ENCODE measurements around the gene SPTBN4. TPM values are rescaled to one million over a fixed set of nuclear protein-coding genes. Genes with fewer than 3 reads are reported as not detected.

SPTBN4 gene
- total RNA-seq = 1.2 and 5.3 TPM in 2 replicates

DNA sequence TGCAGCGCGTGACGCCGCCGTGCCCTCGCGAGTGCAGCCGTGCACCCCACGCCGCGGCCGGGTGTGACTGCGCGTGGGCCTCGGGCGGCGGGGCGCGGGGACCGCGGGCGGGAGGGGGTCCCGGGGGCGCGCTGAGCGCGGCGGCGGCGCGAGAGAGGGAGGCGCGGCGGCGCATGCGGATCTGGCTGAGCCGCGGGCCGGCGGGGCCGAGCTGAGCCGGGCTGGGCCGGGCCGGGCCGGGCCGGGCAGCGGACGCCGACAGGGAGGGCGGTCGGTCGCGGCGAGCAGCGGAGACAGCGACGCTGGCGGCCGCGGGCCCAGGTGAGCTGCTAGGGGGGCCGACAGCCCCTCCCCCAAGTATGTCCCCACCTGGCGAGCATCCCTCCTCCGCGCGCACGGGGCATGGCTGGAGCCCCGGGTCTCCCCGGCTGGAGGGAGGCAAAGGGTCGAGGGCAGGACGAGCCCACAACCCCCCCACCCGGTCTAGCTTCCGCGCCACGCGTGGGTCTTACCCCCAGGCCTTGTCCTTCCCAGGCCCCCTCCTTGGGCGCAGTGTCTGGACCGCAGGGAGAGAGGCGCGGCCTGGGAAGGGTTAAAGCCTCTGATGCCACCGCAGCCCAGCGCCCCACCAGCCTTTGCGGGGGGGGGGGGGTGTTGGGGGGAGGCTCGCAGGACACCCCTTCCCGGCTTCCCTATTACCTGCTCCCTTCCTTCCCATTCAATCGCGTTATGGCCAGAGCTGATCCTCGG is at the start of gene SPTBN4:
Gene SPTBN4 (plus strand): TSS at position 17 of the 750 bp plus-strand sequence. CDS start 5,621 bp downstream, outside the sequence.

DNA sequence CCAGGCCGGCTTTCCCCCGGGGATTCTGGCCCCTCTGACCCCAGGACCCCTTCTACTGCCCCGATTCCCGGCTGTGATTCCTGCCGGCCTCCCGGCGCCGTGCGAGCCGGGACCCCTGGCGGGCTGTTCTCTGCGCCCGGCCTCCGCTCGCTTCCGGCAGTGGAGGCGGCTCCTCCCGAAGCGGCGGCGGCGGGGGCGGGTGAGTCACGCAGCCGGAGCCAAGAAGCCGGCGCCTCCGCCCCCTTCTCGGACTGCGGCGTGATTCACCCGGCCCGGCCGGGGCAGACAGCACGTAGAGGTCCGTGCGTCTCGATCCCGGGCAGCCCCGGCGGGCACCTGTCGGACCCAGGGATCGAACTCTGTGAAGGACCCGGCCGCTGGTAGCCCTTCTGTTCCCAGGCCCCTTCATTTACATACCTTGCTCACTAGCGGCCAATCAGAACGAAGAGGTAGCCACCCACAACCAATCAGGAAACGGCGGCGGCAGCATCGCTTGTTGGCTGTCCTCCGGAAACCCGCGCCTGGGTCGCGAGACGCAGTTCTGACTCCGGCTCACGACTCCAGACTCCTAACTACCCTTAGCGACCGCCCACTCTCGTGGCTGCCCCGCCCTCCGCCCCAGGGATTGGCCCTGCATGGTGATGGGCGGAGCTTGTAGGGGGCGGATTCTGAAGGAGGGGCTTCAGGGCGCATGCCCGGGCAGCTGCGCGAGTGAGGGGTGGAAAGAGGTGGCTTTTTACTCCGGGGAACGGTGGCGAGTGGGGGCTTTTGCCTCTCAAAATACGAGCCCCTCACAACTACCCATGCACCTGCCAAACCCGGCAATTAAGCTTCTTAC is 41.1 kb upstream of the SPTBN4 start, which contains the start of gene SERTAD1:
Gene SERTAD1 (minus strand): TSS at position 543 of the 838 bp plus-strand sequence. CDS start 2,446 bp downstream, outside the sequence.

GRCh38 chr19:40444000-40444824 is 22.6 kb upstream of the SPTBN4 start, which contains the start of gene SERTAD3:
SERTAD3 (minus strand) TSS chr19:40444335; CDS start chr19:40442080, 2,255 bp downstream.

GRCh38 chr19:40465557-40466218 is 1.1 kb upstream of the SPTBN4 start, which contains the start of gene BLVRB:
BLVRB (minus strand) TSS chr19:40465745; CDS start chr19:40465688, 57 bp downstream.

GRCh38 chr19:40576585-40577451 is 110.0 kb downstream of the SPTBN4 start, which contains the start of gene SHKBP1:
SHKBP1 (plus strand) TSS chr19:40576873; CDS start chr19:40576900, 27 bp downstream.

DNA sequence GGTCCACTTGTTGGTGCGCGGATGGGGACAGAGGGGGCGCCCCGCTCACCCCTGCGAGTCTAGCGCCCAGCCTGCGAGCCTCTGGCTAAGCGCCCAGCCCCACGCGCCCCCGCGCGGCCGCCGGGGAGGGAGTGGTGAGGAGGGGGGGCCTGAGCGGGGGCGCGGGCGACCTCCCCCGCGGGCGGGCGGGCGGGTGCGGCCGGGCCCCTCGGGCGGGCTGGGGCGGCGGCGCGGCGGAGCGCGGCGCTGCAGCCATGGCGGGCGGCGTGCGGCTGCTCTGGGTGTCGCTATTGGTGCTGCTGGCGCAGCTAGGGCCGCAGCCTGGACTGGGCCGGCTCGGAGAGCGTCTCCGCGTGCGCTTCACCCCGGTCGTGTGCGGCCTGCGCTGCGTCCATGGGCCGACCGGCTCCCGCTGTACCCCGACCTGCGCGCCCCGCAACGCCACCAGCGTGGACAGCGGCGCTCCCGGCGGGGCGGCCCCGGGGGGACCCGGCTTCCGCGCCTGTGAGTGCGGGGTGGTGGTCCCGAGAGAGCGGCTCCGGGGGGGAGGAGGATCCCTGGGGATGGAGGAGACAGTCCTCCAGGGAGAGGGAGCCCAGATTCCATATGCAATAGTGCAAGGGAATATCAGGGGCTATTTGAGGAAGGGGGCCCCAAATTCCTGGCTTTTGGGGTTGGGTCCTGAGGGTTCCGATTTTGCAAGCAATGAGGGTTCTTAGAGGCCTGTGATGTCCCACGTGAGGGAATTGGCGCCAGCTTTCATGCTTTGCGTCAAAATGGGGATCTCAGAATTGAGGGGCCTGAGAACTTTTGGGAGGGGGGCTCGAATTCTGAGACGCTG is 134.6 kb downstream of the SPTBN4 start, which contains the start of gene LTBP4:
Gene LTBP4 (plus strand): TSS at position 236 of the 841 bp plus-strand sequence. CDS start 19 bp downstream, at position 255.

Other genes starting within 250 kb of the SPTBN4 start
- not detected in 2 replicates for gene TTC9B, start 248.6 kb upstream of the SPTBN4 start, total RNA-seq
- 0.13 TPM in 2 replicates for gene CCNP, start 240.3 kb upstream of the SPTBN4 start, total RNA-seq
- 102 and 128 TPM in 2 replicates for gene AKT2, start 181.7 kb upstream of the SPTBN4 start, total RNA-seq
- gene C19orf47, start 118.6 kb upstream of the SPTBN4 start, total RNA-seq = 7.1 and 7.4 TPM in 2 replicates
- gene PLD3, start 118.3 kb upstream of the SPTBN4 start, total RNA-seq = 410 and 687 TPM in 2 replicates
- 0.13 and 0.17 TPM in 2 replicates for gene HIPK4, start 76.8 kb upstream of the SPTBN4 start, total RNA-seq
- 1.4 and 1.6 TPM in 2 replicates for gene PRX, start 53.6 kb upstream of the SPTBN4 start, total RNA-seq
- 12.4 and 15.1 TPM in 2 replicates for gene SERTAD1, start 41.0 kb upstream of the SPTBN4 start, total RNA-seq
- gene SERTAD3, start 22.7 kb upstream of the SPTBN4 start, total RNA-seq = 16.7 and 17.2 TPM in 2 replicates
- 52.7 and 69.2 TPM in 2 replicates for gene BLVRB, start 1.3 kb upstream of the SPTBN4 start, total RNA-seq
- gene SHKBP1, start 109.9 kb downstream of the SPTBN4 start, total RNA-seq = 31.1 and 41.3 TPM in 2 replicates
- gene LTBP4, start 134.4 kb downstream of the SPTBN4 start, total RNA-seq = 23.3 and 74.9 TPM in 2 replicates
- 50.4 and 65.7 TPM in 2 replicates for gene NUMBL, start 223.7 kb downstream of the SPTBN4 start, total RNA-seq
- gene COQ8B, start 249.9 kb downstream of the SPTBN4 start, total RNA-seq = 31.7 and 33.8 TPM in 2 replicates

Measured in smooth muscle cell of the pulmonary artery (primary cell).